GM21381 (cell line): Measurements from ENCODE around the gene DALRD3.
A peak's percentile ranks its signal among the peaks of the same experiment; 100 is the strongest.
"Not testable (repeated sequence)": the region's sequence is repeated elsewhere in the genome, so short reads cannot be mapped to it uniquely, and the experiment has no call there.

Experiments
- ATAC-seq: cut with Tn5 transposase; IDR thresholded peaks from one replicate; pipeline ENCODE4 v1.9.1; 2021; ENCODE audit warnings: mild to moderate bottlenecking, moderate library complexity; ENCODE audit not compliant: unreplicated experiment

The DALRD3 gene

DNA sequence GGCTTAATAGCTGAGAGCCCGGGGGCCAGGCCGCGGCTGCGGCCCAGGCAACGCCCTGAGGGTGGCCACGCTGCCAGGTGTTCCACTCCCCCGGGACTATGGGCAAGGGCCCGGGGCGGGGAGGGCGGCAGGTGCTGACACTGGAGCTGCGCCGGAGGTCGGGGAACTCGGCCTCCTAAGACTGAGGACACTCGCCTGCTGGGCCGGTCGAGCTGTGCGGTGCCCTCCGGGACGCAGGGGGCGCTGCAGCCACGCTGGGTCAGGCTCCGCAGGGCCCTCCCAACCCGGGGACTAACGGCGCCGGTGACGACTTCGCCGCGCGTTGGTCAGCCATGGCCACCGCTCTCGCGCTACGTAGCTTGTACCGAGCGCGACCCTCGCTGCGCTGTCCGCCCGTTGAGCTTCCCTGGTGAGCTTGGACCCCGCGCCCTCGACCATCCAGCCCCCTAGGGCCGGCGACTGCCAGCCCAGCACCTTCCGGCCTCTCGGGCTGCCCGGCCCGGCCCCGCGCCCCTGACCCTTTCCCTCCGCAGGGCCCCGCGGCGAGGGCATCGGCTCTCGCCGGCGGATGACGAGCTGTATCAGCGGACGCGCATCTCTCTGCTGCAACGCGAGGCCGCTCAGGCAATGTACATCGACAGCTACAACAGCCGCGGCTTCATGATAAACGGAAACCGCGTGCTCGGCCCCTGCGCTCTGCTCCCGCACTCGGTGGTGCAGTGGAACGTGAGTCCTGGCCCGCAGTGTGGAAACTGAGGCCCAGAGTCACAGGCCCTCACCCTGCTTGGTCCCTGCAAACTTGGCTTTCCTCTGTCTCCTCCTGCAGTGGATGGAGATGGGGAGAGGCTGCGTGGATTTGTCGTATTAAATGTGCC is 3.7 kb upstream of the DALRD3 start, which contains the start of gene NDUFAF3:
Gene NDUFAF3, plus strand, starts transcription at position 309 of the 875 bp plus-strand sequence. Its CDS starts 24 bp downstream, at position 333.
- ATAC-seq: peak; percentile 57

DNA sequence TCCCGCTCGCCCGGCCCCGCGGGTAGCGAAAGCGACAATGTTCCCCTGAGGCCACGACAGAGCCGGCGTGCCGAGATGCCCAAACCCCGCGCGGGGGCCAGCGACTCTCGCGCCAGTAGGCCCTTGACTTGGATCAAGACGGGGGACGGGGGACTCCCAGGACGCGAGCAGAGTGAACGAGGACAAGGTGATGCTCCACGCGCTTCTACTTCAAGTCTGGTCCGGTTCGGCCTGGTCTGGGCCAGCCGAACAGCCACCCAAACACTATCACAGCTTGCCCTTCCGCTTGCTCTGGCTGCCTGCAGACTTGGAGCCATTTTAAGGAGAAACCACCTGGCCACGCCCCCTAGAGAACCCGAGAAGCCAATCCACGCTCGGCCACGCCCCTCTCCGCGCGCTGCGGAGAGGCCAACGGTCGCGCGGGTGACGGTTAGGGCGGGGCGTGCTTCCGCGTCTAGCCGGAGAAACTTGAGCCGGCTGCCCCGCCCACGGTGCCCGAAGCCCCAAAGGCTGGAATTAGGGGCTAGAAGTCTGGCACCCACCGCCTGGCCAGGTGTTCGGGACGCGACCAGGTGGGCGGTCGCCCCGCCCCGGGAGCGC is 2.9 kb upstream of the DALRD3 start:
- peak; percentile 45 for ATAC-seq

GRCh38 chr3:49020330-49021212 is 2.2 kb upstream of the DALRD3 start:
- ATAC-seq: peak; percentile 2

DNA sequence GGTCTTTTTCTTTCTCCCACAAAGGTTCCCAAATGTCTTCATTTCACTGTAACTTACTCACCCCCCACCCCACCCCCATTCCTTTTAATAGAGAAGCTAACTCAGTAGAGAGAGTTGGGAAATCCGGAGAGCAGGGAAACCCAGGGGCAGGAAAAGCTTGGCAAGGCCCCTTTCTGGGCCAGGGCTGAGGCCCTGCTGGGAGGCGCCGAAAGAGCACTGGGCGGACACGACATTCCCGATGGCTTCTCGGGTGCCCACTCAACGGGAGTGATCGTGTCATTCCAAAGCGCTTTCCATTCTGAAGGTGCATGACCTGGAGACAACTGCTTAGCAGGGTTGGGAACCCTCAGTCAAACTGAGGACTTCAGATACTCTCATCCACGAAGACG is 1.6 kb upstream of the DALRD3 start:
- no peak for ATAC-seq

DNA sequence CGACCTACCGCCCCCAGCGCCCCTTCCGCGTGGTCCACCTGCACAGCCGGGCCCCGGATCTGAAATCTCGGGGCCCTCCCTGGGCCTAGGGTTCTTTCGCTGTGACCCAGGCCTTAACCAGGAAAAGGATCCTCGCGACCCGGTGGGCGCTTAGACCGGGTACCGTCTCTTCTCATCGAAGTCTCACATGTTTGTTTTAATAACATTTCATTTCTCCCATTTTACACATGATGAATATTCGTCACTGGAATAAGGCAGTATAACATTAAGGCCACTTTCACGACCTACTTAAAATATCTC is 277 bp upstream of the DALRD3 start:
- ATAC-seq: no peak

GRCh38 chr3:49017229-49017970 is 980 bp downstream of the DALRD3 start:
- ATAC-seq: no peak

- no peak for ATAC-seq
Observed at GRCh38 chr3:49016414-49017228, 1.8 kb downstream of the DALRD3 start.

DNA sequence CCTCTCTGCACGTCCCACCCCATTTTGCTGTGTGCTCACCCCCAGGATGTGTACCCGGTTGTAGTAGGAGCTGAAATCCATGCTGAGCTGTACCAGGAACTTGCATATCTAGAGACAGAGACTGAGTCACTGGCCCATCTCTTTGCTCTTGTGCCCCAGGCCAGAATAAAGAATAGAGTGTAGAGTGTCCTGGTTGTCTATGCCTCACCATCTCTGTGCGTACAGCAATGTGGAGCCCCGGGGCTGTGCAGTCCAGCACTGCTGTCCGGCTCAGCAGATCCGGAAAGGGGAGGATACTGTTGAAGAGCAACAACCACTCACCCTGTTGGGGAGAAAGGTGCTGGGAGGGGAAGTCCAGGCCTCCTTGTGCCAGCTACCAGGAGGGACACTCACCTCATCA is 2.6 kb downstream of the DALRD3 start:
- ATAC-seq: no peak

DNA sequence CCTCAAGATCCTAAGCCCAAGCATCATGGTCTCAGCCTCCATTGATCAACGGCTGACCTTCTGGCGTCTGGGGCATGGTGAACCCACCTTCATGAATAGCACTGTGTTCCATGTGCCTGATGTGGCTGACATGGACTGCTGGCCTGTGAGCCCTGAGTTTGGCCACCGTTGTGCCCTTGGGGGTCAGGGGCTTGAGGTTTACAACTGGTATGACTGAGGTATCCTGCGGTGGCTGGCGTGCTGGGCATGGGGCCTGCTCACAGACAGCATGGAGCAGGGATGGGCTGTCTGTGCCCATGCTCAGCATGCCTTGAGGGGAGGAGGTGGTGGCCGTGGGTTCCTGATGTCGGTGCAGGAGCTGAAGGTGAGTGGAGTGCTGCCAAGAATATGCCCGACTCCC is 3.3 kb downstream of the DALRD3 start:
- no peak for ATAC-seq

GRCh38 chr3:49013738-49014660 is 4.4 kb downstream of the DALRD3 start:
- ATAC-seq: no peak

GRCh38 chr3:49013113-49013737 is 5.2 kb downstream of the DALRD3 start:
- no peak for ATAC-seq

DNA sequence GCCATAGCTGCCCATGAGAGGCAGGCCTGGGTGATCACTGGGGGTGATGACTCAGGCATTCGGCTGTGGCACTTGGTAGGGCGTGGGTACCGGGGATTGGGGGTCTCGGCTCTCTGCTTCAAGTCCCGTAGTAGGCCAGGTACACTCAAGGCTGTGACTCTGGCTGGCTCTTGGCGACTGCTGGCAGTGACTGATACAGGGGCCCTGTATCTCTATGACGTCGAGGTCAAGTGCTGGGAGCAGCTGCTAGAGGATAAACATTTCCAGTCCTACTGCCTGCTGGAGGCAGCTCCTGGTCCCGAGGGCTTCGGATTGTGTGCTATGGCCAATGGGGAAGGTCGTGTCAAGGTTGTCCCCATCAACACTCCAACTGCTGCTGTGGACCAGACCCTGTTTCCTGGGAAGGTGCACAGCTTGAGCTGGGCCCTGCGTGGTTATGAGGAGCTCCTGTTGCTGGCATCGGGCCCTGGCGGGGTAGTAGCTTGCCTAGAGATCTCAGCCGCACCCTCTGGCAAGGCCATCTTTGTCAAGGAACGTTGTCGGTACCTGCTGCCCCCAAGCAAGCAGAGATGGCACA is 5.9 kb downstream of the DALRD3 start:
- ATAC-seq: no peak

DNA sequence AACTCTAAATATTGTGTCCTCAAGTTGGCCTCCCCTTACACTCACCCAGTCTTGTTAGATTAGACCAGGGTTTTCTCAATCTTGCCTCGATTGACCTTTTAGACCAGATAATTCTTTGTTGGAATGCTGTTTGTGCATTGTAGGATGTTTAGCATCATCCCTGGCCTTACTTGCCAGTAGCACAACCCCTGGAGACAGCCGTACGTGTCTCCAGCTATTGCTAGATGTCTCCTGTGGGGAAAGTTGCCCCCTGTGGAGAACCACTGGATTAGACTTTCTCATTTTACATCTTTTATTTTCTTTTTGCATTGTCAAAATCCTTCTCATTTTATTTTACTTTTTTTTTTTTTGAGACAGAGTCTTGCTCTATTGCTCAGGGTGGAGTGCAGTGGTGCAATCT is 9.0 kb downstream of the DALRD3 start:
- no peak for ATAC-seq

DNA sequence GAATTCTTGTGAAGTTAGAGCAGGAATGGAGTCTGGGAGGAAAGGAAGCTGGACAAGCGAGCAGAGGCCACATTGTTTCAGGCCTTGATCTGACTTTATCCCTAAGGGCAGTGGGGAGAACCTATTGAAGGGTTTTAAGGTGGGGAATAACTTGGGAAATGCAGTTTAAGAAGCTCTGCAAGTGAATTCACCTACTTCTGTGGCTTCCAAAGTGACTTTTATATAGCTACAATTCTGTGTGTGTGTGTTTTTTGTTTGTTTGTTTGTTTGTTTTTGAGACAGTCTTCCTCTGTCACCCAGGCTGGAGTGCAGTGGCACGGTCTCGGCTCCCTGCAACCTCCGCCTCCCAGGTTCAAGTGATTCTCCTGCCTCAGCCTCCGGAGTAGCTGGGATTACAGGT is 9.8 kb downstream of the DALRD3 start:
- not testable (repeated sequence) for ATAC-seq

- ATAC-seq: peak; percentile 36
Observed at GRCh38 chr3:49007771-49008528, 10.4 kb downstream of the DALRD3 start.

GRCh38 chr3:49007068-49007770 is 11.2 kb downstream of the DALRD3 start, which contains the start of gene WDR6:
TSS of gene WDR6 (plus strand) at chr3:49007391. CDS start at chr3:49007432, 41 bp downstream.
- peak; percentile 90 for ATAC-seq
